ENCODE measurements around the gene RASAL2. TPM values are rescaled to one million over a fixed set of nuclear protein-coding genes. Genes with fewer than 3 reads are reported as not detected.
"Not testable (repeated sequence)": the region's sequence is repeated elsewhere in the genome, so short reads cannot be mapped to it uniquely, and the experiment has no call there.

RASAL2 gene
- total RNA-seq, 1 donor = 0.84 TPM

GRCh38 chr1:178389441-178389840 is 295.5 kb downstream of the RASAL2 start:
- H3K4me3 ChIP-seq (ENCODE audit: low read length) = no peak overlapping the region
- H3K27me3 ChIP-seq (ENCODE audit: insufficient read depth, low read length) = no peaks in the 10 kb centered on the region
- no peaks in the 10 kb centered on the region for H3K4me1 ChIP-seq (ENCODE audit: insufficient read depth, low read length)
- H3K9me3 ChIP-seq (ENCODE audit: low read depth, low read length) = no peaks in the 10 kb centered on the region

- H3K4me3 ChIP-seq (ENCODE audit: low read length); H3K27me3 ChIP-seq (ENCODE audit: insufficient read depth, low read length); H3K9me3 ChIP-seq (ENCODE audit: low read depth, low read length); H3K4me1 ChIP-seq (ENCODE audit: insufficient read depth, low read length): not testable (repeated sequence)
These were observed 296.4 kb downstream of the RASAL2 start for GRCh38 chr1:178390280-178390679.

- Histone ChIP-seq H3K27me3 (ENCODE audit: insufficient read depth, low read length) (no peaks in the 10 kb centered on the region), H3K4me1 (ENCODE audit: insufficient read depth, low read length) (no peaks in the 10 kb centered on the region), H3K4me3 (ENCODE audit: low read length) (no peak overlapping the region), H3K9me3 (ENCODE audit: low read depth, low read length) (no peaks in the 10 kb centered on the region)
These were observed 299.5 kb downstream of the RASAL2 start for GRCh38 chr1:178393370-178393769.

GRCh38 chr1:178396789-178397188 is 302.9 kb downstream of the RASAL2 start:
- Histone ChIP-seq H3K9me3 (ENCODE audit: low read depth, low read length) (no peaks in the 10 kb centered on the region), H3K4me1 (ENCODE audit: insufficient read depth, low read length) (no peaks in the 10 kb centered on the region), H3K4me3 (ENCODE audit: low read length) (no peak overlapping the region), H3K27me3 (ENCODE audit: insufficient read depth, low read length) (no peaks in the 10 kb centered on the region)

GRCh38 chr1:178397678-178398077 is 303.8 kb downstream of the RASAL2 start:
- Histone ChIP-seq H3K9me3 (ENCODE audit: low read depth, low read length) (no peaks in the 10 kb centered on the region), H3K4me3 (ENCODE audit: low read length) (no peak overlapping the region), H3K4me1 (ENCODE audit: insufficient read depth, low read length) (no peaks in the 10 kb centered on the region), H3K27me3 (ENCODE audit: insufficient read depth, low read length) (no peaks in the 10 kb centered on the region)

GRCh38 chr1:178399177-178399728 is 305.3 kb downstream of the RASAL2 start:
- H3K4me3 ChIP-seq (ENCODE audit: low read length) = no peak overlapping the region
- H3K27me3 ChIP-seq (ENCODE audit: insufficient read depth, low read length) = no peaks in the 10 kb centered on the region
- no peaks in the 10 kb centered on the region for H3K4me1 ChIP-seq (ENCODE audit: insufficient read depth, low read length)
- H3K9me3 ChIP-seq (ENCODE audit: low read depth, low read length) = no peaks in the 10 kb centered on the region

GRCh38 chr1:178405137-178405536 is 311.2 kb downstream of the RASAL2 start:
- Histone ChIP-seq H3K27me3 (ENCODE audit: insufficient read depth, low read length) (no peaks in the 10 kb centered on the region), H3K9me3 (ENCODE audit: low read depth, low read length) (no peaks in the 10 kb centered on the region), H3K4me1 (ENCODE audit: insufficient read depth, low read length) (no peaks in the 10 kb centered on the region), H3K4me3 (ENCODE audit: low read length) (no peak overlapping the region)

GRCh38 chr1:178407215-178407614 is 313.3 kb downstream of the RASAL2 start:
- no peak overlapping the region for H3K4me3 ChIP-seq (ENCODE audit: low read length)
- H3K27me3 ChIP-seq (ENCODE audit: insufficient read depth, low read length) = no peaks in the 10 kb centered on the region
- no peaks in the 10 kb centered on the region for H3K9me3 ChIP-seq (ENCODE audit: low read depth, low read length)
- H3K4me1 ChIP-seq (ENCODE audit: insufficient read depth, low read length) = no peaks in the 10 kb centered on the region

- Histone ChIP-seq H3K4me3 (ENCODE audit: low read length) (no peak overlapping the region), H3K4me1 (ENCODE audit: insufficient read depth, low read length) (no peaks in the 10 kb centered on the region), H3K27me3 (ENCODE audit: insufficient read depth, low read length) (no peaks in the 10 kb centered on the region), H3K9me3 (ENCODE audit: low read depth, low read length) (no peaks in the 10 kb centered on the region)
These were observed 313.8 kb downstream of the RASAL2 start for GRCh38 chr1:178407655-178408054.

GRCh38 chr1:178408871-178409270 is 315.0 kb downstream of the RASAL2 start:
- Histone ChIP-seq H3K4me1 (ENCODE audit: insufficient read depth, low read length) (no peaks in the 10 kb centered on the region), H3K4me3 (ENCODE audit: low read length) (no peak overlapping the region), H3K9me3 (ENCODE audit: low read depth, low read length) (no peaks in the 10 kb centered on the region)

GRCh38 chr1:178409541-178409940 is 315.6 kb downstream of the RASAL2 start:
- no peaks in the 10 kb centered on the region for H3K4me1 ChIP-seq (ENCODE audit: insufficient read depth, low read length)
- H3K4me3 ChIP-seq (ENCODE audit: low read length) = no peak overlapping the region
- H3K9me3 ChIP-seq (ENCODE audit: low read depth, low read length) = no peaks in the 10 kb centered on the region
- H3K27me3 ChIP-seq (ENCODE audit: insufficient read depth, low read length) = no peaks in the 10 kb centered on the region

More at GRCh38 chr1:178408871-178409270, 315.0 kb downstream of the RASAL2 start:
- no peaks in the 10 kb centered on the region for H3K27me3 ChIP-seq (ENCODE audit: insufficient read depth, low read length)

- H3K27me3 ChIP-seq (ENCODE audit: insufficient read depth, low read length) = no peaks in the 10 kb centered on the region
- no peaks in the 10 kb centered on the region for H3K9me3 ChIP-seq (ENCODE audit: low read depth, low read length)
- no peaks in the 10 kb centered on the region for H3K4me1 ChIP-seq (ENCODE audit: insufficient read depth, low read length)
- H3K4me3 ChIP-seq (ENCODE audit: low read length) = no peak overlapping the region
These were observed 318.0 kb downstream of the RASAL2 start for GRCh38 chr1:178411756-178412399.

- Histone ChIP-seq H3K4me1 (ENCODE audit: insufficient read depth, low read length) (no peaks in the 10 kb centered on the region), H3K4me3 (ENCODE audit: low read length) (no peak overlapping the region), H3K27me3 (ENCODE audit: insufficient read depth, low read length) (no peaks in the 10 kb centered on the region), H3K9me3 (ENCODE audit: low read depth, low read length) (no peaks in the 10 kb centered on the region)
These were observed 318.5 kb downstream of the RASAL2 start for GRCh38 chr1:178412400-178412770.

GRCh38 chr1:178417858-178418257 is 324.0 kb downstream of the RASAL2 start:
- Histone ChIP-seq H3K27me3 (ENCODE audit: insufficient read depth, low read length) (no peaks in the 10 kb centered on the region), H3K4me3 (ENCODE audit: low read length) (no peak overlapping the region), H3K9me3 (ENCODE audit: low read depth, low read length) (no peaks in the 10 kb centered on the region), H3K4me1 (ENCODE audit: insufficient read depth, low read length) (no peaks in the 10 kb centered on the region)

- Histone ChIP-seq H3K27me3 (ENCODE audit: insufficient read depth, low read length) (no peaks in the 10 kb centered on the region), H3K4me1 (ENCODE audit: insufficient read depth, low read length) (no peaks in the 10 kb centered on the region), H3K4me3 (ENCODE audit: low read length) (no peak overlapping the region), H3K9me3 (ENCODE audit: low read depth, low read length) (no peaks in the 10 kb centered on the region)
These were observed 324.5 kb downstream of the RASAL2 start for GRCh38 chr1:178418284-178418955.

- Histone ChIP-seq H3K27me3 (ENCODE audit: insufficient read depth, low read length) (no peaks in the 10 kb centered on the region), H3K4me1 (ENCODE audit: insufficient read depth, low read length) (no peaks in the 10 kb centered on the region), H3K9me3 (ENCODE audit: low read depth, low read length) (no peaks in the 10 kb centered on the region), H3K4me3 (ENCODE audit: low read length) (no peak overlapping the region)
These were observed 340.5 kb downstream of the RASAL2 start for GRCh38 chr1:178434360-178434759.
